HL-60 (cell line): ENCODE results near the gene CACNA2D1.

ENCODE experiments used
- REST ChIP-seq: IDR thresholded peaks from 2 replicates; pipeline ENCODE4 v1.6.1; 2012; ENCODE audit warnings: low read depth; ENCODE audit not compliant: insufficient replicate concordance
- TF ChIP-seq, protein P1 (sequence below): IDR thresholded peaks from one replicate; pipeline ENCODE4 v1.5.1; 2011; ENCODE audit warnings: low read length, control low read depth, inconsistent platforms; ENCODE audit not compliant: insufficient read depth

DNA sequence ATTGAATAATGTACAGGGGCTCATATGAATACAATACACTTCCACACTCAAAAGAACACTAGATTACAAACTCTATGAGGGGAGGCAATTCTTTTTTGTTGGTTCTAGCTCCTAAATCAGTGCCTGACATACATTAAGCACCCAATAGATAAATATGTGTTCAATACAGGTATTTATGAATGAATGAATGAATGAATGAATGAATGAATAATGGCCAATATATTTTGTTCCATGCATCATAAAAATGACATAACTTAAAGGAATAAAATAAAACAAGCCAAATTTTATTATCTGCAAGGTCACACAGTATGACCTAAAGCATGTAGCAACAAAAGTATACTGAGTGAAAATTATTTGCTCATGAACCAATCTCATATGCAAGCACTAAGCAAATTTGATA lies 168.9 kb downstream of the CACNA2D1 start:
- TF ChIP-seq, protein P1, sequence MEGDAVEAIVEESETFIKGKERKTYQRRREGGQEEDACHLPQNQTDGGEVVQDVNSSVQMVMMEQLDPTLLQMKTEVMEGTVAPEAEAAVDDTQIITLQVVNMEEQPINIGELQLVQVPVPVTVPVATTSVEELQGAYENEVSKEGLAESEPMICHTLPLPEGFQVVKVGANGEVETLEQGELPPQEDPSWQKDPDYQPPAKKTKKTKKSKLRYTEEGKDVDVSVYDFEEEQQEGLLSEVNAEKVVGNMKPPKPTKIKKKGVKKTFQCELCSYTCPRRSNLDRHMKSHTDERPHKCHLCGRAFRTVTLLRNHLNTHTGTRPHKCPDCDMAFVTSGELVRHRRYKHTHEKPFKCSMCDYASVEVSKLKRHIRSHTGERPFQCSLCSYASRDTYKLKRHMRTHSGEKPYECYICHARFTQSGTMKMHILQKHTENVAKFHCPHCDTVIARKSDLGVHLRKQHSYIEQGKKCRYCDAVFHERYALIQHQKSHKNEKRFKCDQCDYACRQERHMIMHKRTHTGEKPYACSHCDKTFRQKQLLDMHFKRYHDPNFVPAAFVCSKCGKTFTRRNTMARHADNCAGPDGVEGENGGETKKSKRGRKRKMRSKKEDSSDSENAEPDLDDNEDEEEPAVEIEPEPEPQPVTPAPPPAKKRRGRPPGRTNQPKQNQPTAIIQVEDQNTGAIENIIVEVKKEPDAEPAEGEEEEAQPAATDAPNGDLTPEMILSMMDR: no peak
- no peak for TF ChIP-seq REST
